GDM1 (cell line): ENCODE results near the gene ZBTB40.

Source experiments
- DNase-seq: peaks from one replicate; lab custom pipeline; 2025; lab: John Stamatoyannopoulos, UW

ZBTB40 gene

GRCh38 chr1:22465671-22466070 is 14.0 kb downstream of the ZBTB40 start:
- DNase-seq = no peak

DNA sequence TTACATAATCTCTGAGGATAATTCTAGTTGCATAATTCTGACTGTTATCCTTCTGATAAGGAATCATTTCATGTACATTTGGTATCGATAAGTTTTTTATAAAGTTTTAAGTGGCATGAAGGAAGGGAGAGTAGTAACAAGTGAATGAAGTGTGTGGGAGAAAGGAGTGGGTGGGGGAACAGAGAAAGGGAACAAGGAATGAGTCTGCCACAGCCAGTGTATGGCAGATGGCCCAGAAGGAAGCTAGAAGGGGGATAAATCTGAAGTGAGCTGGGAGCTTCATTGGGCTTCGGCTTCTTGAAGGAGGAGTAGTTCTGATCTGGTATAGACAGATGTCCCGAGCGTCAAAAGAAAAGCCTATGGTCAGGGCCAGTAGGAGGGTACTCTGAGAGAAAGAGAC is 18.6 kb downstream of the ZBTB40 start:
- no peak for DNase-seq

DNA sequence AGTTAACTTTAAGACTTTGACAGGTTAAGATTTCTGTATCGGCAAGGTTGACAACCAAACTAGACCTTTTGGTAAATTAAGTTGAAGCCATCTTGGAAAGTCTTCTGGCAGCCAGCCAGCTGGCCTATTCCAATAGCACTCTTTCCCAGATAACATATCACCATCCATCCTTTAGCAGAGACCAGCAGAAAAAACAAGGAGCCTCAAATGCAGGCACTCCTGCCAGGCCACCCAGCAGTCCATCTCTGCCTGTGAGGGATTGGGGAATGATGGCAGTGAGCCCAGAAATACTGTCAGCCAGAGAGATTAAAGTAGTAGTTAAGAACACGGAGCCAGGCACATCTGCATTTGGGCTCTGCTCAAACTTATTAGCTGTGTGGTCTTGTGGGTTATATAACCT is 19.4 kb downstream of the ZBTB40 start:
- DNase-seq = no peak

- no peak for DNase-seq
Measured at GRCh38 chr1:22471610-22472009, 20.0 kb downstream of the ZBTB40 start.

- no peak for DNase-seq
Measured at GRCh38 chr1:22472596-22472995, 20.9 kb downstream of the ZBTB40 start.

GRCh38 chr1:22473952-22474351 is 22.3 kb downstream of the ZBTB40 start:
- DNase-seq = no peak

DNA sequence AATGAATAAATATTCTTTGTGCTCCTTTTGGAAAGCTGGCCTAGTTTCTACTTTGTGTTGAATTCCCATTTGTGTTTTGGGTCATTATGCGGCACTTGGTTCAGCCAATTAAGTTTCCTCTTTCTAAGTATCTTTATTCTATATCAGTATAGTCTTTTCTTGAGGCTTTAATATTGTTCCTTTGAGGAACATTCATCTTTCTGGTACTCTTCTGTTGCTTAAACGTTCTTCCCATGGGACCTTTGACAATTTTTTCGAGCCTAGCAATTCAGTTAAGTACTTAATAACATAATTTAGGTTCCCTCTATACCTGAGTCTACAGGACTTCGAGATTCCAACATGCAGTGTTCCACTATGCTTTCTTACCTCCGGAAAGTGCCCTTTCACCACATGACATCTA is 24.9 kb downstream of the ZBTB40 start:
- DNase-seq = no peak

DNA sequence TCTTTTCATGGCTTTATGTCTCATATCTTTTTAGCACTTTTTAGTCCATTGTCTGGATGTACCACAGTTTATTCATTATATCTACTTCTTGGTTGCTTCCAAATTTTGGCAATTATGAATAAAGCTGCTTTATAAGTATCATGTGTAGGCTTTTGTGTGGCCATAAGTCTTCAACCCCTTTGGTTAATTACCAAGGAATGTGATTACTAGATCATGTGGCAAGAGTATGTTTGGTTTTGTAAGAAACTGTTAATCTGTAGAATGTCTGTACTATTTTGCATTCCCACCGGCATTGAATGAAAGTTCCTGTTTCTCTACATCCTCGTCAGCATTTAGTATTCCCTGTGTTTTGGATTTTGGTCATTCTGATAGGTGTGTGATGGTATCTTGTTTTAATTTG is 31.5 kb downstream of the ZBTB40 start:
- DNase-seq = no peak

DNA sequence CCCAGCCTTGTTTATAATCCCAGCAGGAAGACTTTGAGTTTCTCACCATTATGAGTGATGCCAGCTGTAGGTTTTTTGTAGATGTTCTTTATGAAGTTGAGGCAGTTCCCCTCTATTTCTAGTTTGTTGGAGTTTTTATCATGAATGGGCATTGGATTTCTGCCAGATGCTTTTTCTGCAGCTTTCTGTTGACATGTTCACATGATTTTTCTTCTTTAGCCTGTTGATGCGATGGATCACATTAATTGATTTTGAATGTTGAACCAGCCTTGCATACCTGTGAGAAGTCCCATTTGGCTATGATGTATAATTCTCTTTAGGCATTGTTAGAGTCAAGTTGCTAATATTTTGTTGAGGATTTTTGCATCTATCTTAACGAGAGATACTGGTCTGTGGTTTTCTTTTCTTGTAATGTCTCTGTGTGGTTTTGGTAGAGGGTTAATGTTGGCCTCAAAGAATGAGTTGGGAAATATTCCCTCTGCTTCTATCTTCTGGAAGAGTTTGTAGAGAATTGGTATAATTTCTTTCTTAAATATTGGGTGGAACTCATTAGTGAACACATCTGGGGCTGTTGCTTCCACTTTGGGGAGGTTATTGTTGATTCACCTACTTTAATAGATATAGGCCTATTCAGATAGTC is 33.2 kb downstream of the ZBTB40 start:
- no peak for DNase-seq

DNA sequence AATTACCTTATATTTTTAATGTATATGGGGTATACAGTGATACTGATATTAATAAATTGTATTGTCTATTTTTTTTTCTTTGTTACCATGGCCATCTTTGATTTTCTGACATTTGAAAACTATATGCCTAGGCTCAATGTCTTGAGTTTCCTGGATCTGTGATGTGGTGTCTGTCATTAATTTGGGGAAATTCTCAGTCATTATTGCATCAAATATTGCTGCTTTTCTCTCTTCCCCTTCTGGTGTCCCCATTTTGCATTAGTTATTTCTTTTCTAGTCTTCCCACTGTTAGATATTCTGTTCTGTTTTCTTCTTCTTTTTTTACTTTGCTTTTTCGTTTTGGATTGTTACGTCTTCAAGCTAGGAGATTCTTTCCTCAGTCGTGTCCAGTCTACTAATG is 33.8 kb downstream of the ZBTB40 start:
- no peak for DNase-seq

GRCh38 chr1:22487781-22488180 is 36.1 kb downstream of the ZBTB40 start:
- DNase-seq = no peak

- no peak for DNase-seq
Measured at GRCh38 chr1:22488319-22488718, 36.7 kb downstream of the ZBTB40 start.

DNA sequence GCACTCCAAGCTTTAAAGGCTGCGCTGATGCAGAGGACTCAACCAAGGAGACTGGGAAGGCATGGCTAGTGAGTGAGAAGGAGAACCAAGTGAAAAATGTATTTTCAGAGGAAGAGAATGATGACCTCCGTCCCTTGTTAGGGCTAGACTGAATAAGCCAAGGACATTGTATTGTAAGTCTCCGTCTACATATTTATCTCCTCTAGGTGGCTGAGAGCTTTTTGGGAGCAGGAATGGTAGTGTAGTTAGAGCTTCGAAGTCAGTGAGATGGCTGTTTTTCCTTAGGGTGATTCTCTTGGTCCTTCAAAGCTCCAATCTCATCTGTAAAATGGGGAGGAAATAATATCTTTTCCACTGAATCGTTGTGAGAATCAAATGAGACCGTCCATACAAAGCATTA is 37.6 kb downstream of the ZBTB40 start:
- DNase-seq = no peak

DNA sequence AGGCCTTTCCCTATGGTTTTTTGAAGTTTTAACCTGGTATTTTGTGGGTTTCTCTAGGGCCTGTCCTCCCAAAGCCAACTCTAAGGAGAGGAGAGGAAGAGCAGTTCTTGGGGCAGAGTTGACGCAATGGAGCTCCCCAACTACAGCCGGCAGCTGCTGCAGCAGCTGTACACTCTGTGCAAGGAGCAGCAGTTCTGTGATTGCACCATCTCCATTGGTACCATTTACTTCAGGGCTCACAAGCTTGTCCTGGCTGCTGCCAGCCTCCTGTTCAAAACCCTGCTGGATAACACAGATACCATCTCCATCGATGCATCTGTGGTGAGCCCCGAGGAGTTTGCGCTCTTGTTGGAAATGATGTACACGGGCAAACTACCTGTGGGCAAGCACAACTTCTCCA is 38.2 kb downstream of the ZBTB40 start:
- DNase-seq = no peak

DNA sequence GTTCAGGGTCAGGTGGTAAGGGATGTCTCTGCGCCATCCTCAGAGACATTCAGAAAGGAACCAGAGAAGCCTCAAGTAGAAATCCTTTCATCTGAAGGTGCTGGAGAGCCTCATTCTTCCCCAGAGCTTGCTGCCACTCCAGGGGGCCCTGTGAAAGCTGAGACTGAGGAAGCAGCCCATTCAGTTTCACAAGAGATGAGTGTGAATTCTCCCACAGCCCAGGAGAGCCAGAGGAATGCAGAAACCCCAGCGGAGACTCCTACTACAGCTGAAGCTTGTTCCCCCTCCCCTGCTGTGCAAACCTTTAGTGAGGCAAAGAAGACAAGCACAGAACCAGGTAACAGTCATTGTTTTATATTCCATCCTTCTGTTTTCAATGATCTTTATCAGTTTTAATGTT is 38.7 kb downstream of the ZBTB40 start:
- no peak for DNase-seq

GRCh38 chr1:22491995-22492715 is 40.5 kb downstream of the ZBTB40 start:
- DNase-seq = no peak

GRCh38 chr1:22494144-22494543 is 42.5 kb downstream of the ZBTB40 start:
- DNase-seq = no peak

GRCh38 chr1:22494943-22495579 is 43.4 kb downstream of the ZBTB40 start:
- DNase-seq = no peak

GRCh38 chr1:22496536-22497160 is 45.0 kb downstream of the ZBTB40 start:
- DNase-seq = no peak

DNA sequence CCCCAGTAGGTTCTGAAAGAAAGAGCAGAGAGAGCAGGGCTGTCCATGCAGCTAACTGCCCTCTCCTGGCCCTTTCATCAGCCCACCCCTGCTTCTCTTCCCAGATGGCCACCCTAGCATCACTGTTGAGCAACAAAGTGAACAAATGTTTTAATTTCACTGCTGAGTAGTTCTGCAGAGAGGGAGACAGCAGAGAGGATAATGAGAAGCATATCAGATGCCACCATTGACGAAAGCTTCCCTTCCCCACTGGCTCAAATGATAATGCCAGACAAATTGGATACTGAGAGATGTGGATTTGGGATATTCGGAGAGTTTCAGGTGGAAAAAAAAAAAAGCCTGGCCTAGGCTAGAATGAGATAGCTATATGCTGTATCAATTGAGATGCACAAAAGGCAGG is 46.8 kb downstream of the ZBTB40 start:
- no peak for DNase-seq

DNA sequence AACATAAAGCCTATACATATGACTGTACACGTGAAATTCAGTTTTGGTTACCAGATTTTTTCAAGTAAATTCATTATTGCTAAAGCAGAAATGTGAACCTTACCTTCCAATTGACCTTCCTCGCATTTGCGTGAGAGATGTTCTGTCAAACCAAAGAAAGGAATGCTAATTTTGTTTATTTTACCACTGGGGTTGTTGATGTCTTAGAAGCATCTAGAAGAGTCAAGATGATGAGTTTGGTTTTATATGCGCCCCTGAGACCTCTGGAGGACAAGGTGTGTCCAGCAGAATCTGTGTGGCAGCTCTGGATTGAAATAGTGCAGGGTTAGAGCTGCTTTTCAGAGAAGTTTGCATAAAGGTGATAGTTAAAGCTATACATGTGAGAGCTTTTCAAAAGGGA is 48.4 kb downstream of the ZBTB40 start:
- no peak for DNase-seq

- DNase-seq = no peak
Measured at GRCh38 chr1:22500471-22500870, 48.8 kb downstream of the ZBTB40 start.

GRCh38 chr1:22502202-22502601 is 50.6 kb downstream of the ZBTB40 start:
- no peak for DNase-seq
